ENCODE measurements around the gene ZSCAN16. TPM values are rescaled to one million over a fixed set of nuclear protein-coding genes. Genes with fewer than 3 reads are reported as not detected.

ZSCAN16 gene
- total and polyA plus RNA-seq, 2 donors (not counting 1 experiment from before 2014, with no cell fraction given), result 5.4 to 15.4 TPM

- POLR2A ChIA-PET, result interaction anchor here (0.6 to 0.9 kb wide), 3 partner anchors 37 to 1068 kb away, joined by 3 to 4 read pairs (median 3); partner anchors contain the start of gene ZSCAN16
- peaks cover 14% of the 10 kb centered on the region for H3K4me1 Mint-ChIP-seq
Measured at GRCh38 chr6:28161410-28162079, 37.1 kb downstream of the ZSCAN16 start.

GRCh38 chr6:28165563-28165962 lies 41.2 kb downstream of the ZSCAN16 start:
- Histone ChIP-seq H3K36me3 (replicated peaks in 1 of 2; ENCODE audit: control extremely low read depth in 1 of 2, control insufficient read depth in 1 of 2, extremely low read depth in 1 of 2, insufficient read depth in 2 of 2, low read length in 1 of 2) (no peaks in the 10 kb centered on the region), H3K4me1 (ENCODE audit: control insufficient read depth in 2 of 2, insufficient read depth in 2 of 2, low read length in 2 of 2) (peaks cover 9 to 12% of the 10 kb centered on the region in 2 donors), H3K79me2 (ENCODE audit: control insufficient read depth, insufficient read depth, low read length) (no peaks in the 10 kb centered on the region), H3K4me2 (replicated peaks; ENCODE audit: low read depth, low read length, poor library complexity, severe bottlenecking) (no peak overlapping the region), H3K9ac (ENCODE audit: low read length) (no peak overlapping the region), H4K20me1 (ENCODE audit: control insufficient read depth, insufficient read depth, low read length, poor library complexity, severe bottlenecking) (no peaks in the 10 kb centered on the region), H2AFZ (ENCODE audit: insufficient read depth, low read depth, low read length, poor library complexity, severe bottlenecking) (no peak overlapping the region), H3K9me3 (ENCODE audit: control extremely low read depth in 1 of 3, control insufficient read depth in 2 of 3, insufficient read depth in 1 of 3, low read length in 2 of 3) (peaks cover 0 to 6% (median 0%) of the 10 kb centered on the region in 3 donors), H3K27me3 (replicated peaks in 1 of 4; ENCODE audit: control extremely low read depth in 1 of 4, control insufficient read depth in 3 of 4, insufficient read depth in 4 of 4, low read length in 3 of 4) (peaks cover 0 to 5% (median 0%) of the 10 kb centered on the region in 4 experiments), H3K4me3 (ENCODE audit: control extremely low read depth in 1 of 5, extremely low read depth in 1 of 5, insufficient read depth in 1 of 5, low read depth in 2 of 5, low read length in 4 of 5) (no peak overlapping the region), H3K27ac (ENCODE audit: low read length in 2 of 2) (no peak overlapping the region)
- H3K27me3 Mint-ChIP-seq, result peaks cover 3% of the 10 kb centered on the region
- ChIA-PET POLR2A (no interaction called here), CTCF (no interaction called here)
- peaks cover 14% of the 10 kb centered on the region for H3K4me1 Mint-ChIP-seq
- H3K4me3 Mint-ChIP-seq, result no peak overlapping the region
- TF ChIP-seq, protein P1, sequence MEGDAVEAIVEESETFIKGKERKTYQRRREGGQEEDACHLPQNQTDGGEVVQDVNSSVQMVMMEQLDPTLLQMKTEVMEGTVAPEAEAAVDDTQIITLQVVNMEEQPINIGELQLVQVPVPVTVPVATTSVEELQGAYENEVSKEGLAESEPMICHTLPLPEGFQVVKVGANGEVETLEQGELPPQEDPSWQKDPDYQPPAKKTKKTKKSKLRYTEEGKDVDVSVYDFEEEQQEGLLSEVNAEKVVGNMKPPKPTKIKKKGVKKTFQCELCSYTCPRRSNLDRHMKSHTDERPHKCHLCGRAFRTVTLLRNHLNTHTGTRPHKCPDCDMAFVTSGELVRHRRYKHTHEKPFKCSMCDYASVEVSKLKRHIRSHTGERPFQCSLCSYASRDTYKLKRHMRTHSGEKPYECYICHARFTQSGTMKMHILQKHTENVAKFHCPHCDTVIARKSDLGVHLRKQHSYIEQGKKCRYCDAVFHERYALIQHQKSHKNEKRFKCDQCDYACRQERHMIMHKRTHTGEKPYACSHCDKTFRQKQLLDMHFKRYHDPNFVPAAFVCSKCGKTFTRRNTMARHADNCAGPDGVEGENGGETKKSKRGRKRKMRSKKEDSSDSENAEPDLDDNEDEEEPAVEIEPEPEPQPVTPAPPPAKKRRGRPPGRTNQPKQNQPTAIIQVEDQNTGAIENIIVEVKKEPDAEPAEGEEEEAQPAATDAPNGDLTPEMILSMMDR (IDR thresholded peaks at IDR 0.05), result no peak
- TF ChIP-seq EZH2 (IDR thresholded peaks at IDR 0.05; ENCODE audit: borderline replicate concordance, insufficient read depth, low read depth, low read length, poor library complexity, severe bottlenecking), result no peak
- intact Hi-C loops (cut with micrococcal nuclease), result no loop called here
- no peak overlapping the region for H3K27ac Mint-ChIP-seq
- H3K9me3 Mint-ChIP-seq (ENCODE audit: insufficient read depth), result no peaks in the 10 kb centered on the region
- no CpG with 5 or more reads among the region's 1 CpG for WGBS (ENCODE audit: insufficient coverage)
- ATAC-seq (ENCODE audit: low read depth) (no peak), DNase-seq (no peak)

More at GRCh38 chr6:28161410-28162079, 37.1 kb downstream of the ZSCAN16 start:
- CTCF ChIA-PET, result interaction anchor here (0.6 to 1.1 kb wide), 2 partner anchors 34 to 1701 kb away, joined by 3 to 4 read pairs; no protein-coding TSS in a partner anchor
- H3K4me3 ChIP-seq (ENCODE audit: control extremely low read depth in 1 of 5, extremely low read depth in 1 of 5, insufficient read depth in 1 of 5, low read depth in 2 of 5, low read length in 4 of 5), result peak overlapping the region; percentile 34 to 58 (median 47)
- peak overlapping the region; percentile 58 for H3K9ac ChIP-seq (ENCODE audit: low read length)
- H4K20me1 ChIP-seq (ENCODE audit: control insufficient read depth, insufficient read depth, low read length, poor library complexity, severe bottlenecking), result no peaks in the 10 kb centered on the region
- H3K27ac ChIP-seq (ENCODE audit: low read length in 2 of 2), result no peak overlapping the region
- Mint-ChIP-seq H3K9me3 (ENCODE audit: insufficient read depth) (no peaks in the 10 kb centered on the region), H3K27ac (peak overlapping the region; percentile 57), H3K27me3 (peaks cover 3% of the 10 kb centered on the region), H3K4me3 (peak overlapping the region; percentile 84)
- intact Hi-C loops (cut with micrococcal nuclease), result loop anchor here (1.0 to 5.0 kb wide), 3 partner anchors 19 to 56 kb away; partner anchors contain the start of gene ZSCAN16
- H3K4me2 ChIP-seq (replicated peaks; ENCODE audit: low read depth, low read length, poor library complexity, severe bottlenecking), result peak overlapping the region; percentile 72
- H3K36me3 ChIP-seq (replicated peaks in 1 of 2; ENCODE audit: control extremely low read depth in 1 of 2, control insufficient read depth in 1 of 2, extremely low read depth in 1 of 2, insufficient read depth in 2 of 2, low read length in 1 of 2), result peaks cover 2 to 4% of the 10 kb centered on the region in 2 experiments
- ATAC-seq (ENCODE audit: low read depth), result peak; percentile 91
- WGBS (ENCODE audit: insufficient coverage), result 14% methylated on average over 27 of the region's 32 CpGs
- peaks cover 0 to 6% (median 0%) of the 10 kb centered on the region in 3 donors for H3K9me3 ChIP-seq (ENCODE audit: control extremely low read depth in 1 of 3, control insufficient read depth in 2 of 3, insufficient read depth in 1 of 3, low read length in 2 of 3)
- no peaks in the 10 kb centered on the region for H3K79me2 ChIP-seq (ENCODE audit: control insufficient read depth, insufficient read depth, low read length)
- H2AFZ ChIP-seq (ENCODE audit: insufficient read depth, low read depth, low read length, poor library complexity, severe bottlenecking), result peak overlapping the region; percentile 80
- DNase-seq, result peak; percentile 87
- no peak for TF ChIP-seq EZH2 (IDR thresholded peaks at IDR 0.05; ENCODE audit: borderline replicate concordance, insufficient read depth, low read depth, low read length, poor library complexity, severe bottlenecking)
- TF ChIP-seq, protein P1 (IDR thresholded peaks at IDR 0.05), result no peak
- H3K27me3 ChIP-seq (replicated peaks in 1 of 4; ENCODE audit: control extremely low read depth in 1 of 4, control insufficient read depth in 3 of 4, insufficient read depth in 4 of 4, low read length in 3 of 4), result no peaks in the 10 kb centered on the region
- H3K4me1 ChIP-seq (ENCODE audit: control insufficient read depth in 2 of 2, insufficient read depth in 2 of 2, low read length in 2 of 2), result peaks cover 9 to 12% of the 10 kb centered on the region in 2 donors

Measured in B cell (primary cell).